ES-I3 (cell line): ENCODE results near the gene CCNYL1.
A peak's percentile ranks its signal among the peaks of the same experiment; 100 is the strongest.

ENCODE experiments used
- H3K36me3 ChIP-seq: 2 replicates; pipeline ENCODE4 v1.6.1; 2013; ENCODE audit warnings: mild to moderate bottlenecking, low read length, control low read depth, moderate library complexity; ENCODE audit not compliant: insufficient read depth
- H3K4me1 ChIP-seq: 2 replicates; pipeline ENCODE4 v1.6.1; 2013; ENCODE audit warnings: mild to moderate bottlenecking, control low read depth, low read length; ENCODE audit not compliant: insufficient read depth
- H3K9ac ChIP-seq: 2 replicates; pipeline ENCODE4 v1.6.1; 2013; ENCODE audit warnings: low read depth, mild to moderate bottlenecking, low read length, moderate library complexity
- H3K9me3 ChIP-seq: 2 replicates; pipeline ENCODE4 v1.6.1; 2013; ENCODE audit warnings: mild to moderate bottlenecking, low read length, moderate library complexity; ENCODE audit not compliant: control insufficient read depth, insufficient read depth

Gene CCNYL1

GRCh38 chr2:207710814-207711740 lies at the start of gene CCNYL1:
Gene CCNYL1, plus strand, starts transcription at chr2:207711640. Its CDS starts 257 bp downstream, at chr2:207711897.
- Histone ChIP-seq H3K4me1 (0 out of 2 replicates have a peak, but pooled peaks cover 2% of the 10 kb centered on the region), H3K9ac (peak within 1 kb of the TSS; percentile 61), H3K36me3 (no peaks in the 10 kb centered on the region)

GRCh38 chr2:207662203-207662602 lies 49.2 kb upstream of the CCNYL1 start:
- Histone ChIP-seq H3K36me3 (no peaks in the 10 kb centered on the region), H3K9ac (no peak overlapping the region), H3K9me3 (no peaks in the 10 kb centered on the region), H3K4me1 (peaks cover 3% of the 10 kb centered on the region; the same call in 1 of the 2 replicates)

More at GRCh38 chr2:207710814-207711740, at the start of gene CCNYL1:
- H3K9me3 ChIP-seq: no peaks in the 10 kb centered on the region

GRCh38 chr2:207663870-207664545 lies 47.4 kb upstream of the CCNYL1 start:
- peaks cover 3% of the 10 kb centered on the region; the same call in 1 of the 2 replicates for H3K4me1 ChIP-seq
- H3K36me3 ChIP-seq: no peaks in the 10 kb centered on the region
- no peak overlapping the region for H3K9ac ChIP-seq
- no peaks in the 10 kb centered on the region for H3K9me3 ChIP-seq

- Histone ChIP-seq H3K9me3 (no peaks in the 10 kb centered on the region), H3K9ac (no peak overlapping the region), H3K36me3 (no peaks in the 10 kb centered on the region), H3K4me1 (peaks cover 9% of the 10 kb centered on the region; the same call in 1 of the 2 replicates)
Measured at GRCh38 chr2:207670887-207671286, 40.6 kb upstream of the CCNYL1 start.

GRCh38 chr2:207673431-207673830 lies 38.0 kb upstream of the CCNYL1 start:
- H3K4me1 ChIP-seq: peaks cover 21% of the 10 kb centered on the region; the same call in 1 of the 2 replicates
- H3K9me3 ChIP-seq: no peaks in the 10 kb centered on the region
- no peaks in the 10 kb centered on the region for H3K36me3 ChIP-seq
- H3K9ac ChIP-seq: no peak overlapping the region

GRCh38 chr2:207674266-207674774 lies 37.1 kb upstream of the CCNYL1 start:
- Histone ChIP-seq H3K4me1 (peaks cover 21% of the 10 kb centered on the region; the same call in 1 of the 2 replicates), H3K9me3 (no peaks in the 10 kb centered on the region), H3K9ac (no peak overlapping the region), H3K36me3 (no peaks in the 10 kb centered on the region)

- Histone ChIP-seq H3K9me3 (no peaks in the 10 kb centered on the region), H3K36me3 (no peaks in the 10 kb centered on the region), H3K4me1 (peaks cover 21% of the 10 kb centered on the region; the same call in 1 of the 2 replicates), H3K9ac (no peak overlapping the region)
Measured at GRCh38 chr2:207674826-207675225, 36.6 kb upstream of the CCNYL1 start.

GRCh38 chr2:207676827-207677354 lies 34.5 kb upstream of the CCNYL1 start:
- Histone ChIP-seq H3K9me3 (no peaks in the 10 kb centered on the region), H3K36me3 (no peaks in the 10 kb centered on the region), H3K9ac (no peak overlapping the region)

GRCh38 chr2:207681431-207681830 lies 30.0 kb upstream of the CCNYL1 start:
- H3K9me3 ChIP-seq: no peaks in the 10 kb centered on the region
- H3K4me1 ChIP-seq: peaks cover 9% of the 10 kb centered on the region; the same call in 1 of the 2 replicates
- H3K9ac ChIP-seq: peak overlapping the region; percentile 44
- H3K36me3 ChIP-seq: no peaks in the 10 kb centered on the region

More at GRCh38 chr2:207676827-207677354, 34.5 kb upstream of the CCNYL1 start:
- peaks cover 18% of the 10 kb centered on the region; the same call in 1 of the 2 replicates for H3K4me1 ChIP-seq

GRCh38 chr2:207682557-207682956 lies 28.9 kb upstream of the CCNYL1 start:
- H3K4me1 ChIP-seq: no peaks in the 10 kb centered on the region
- H3K9ac ChIP-seq: no peak overlapping the region
- H3K36me3 ChIP-seq: no peaks in the 10 kb centered on the region
- no peaks in the 10 kb centered on the region for H3K9me3 ChIP-seq

GRCh38 chr2:207683438-207683837 lies 28.0 kb upstream of the CCNYL1 start:
- H3K4me1 ChIP-seq: no peaks in the 10 kb centered on the region
- H3K36me3 ChIP-seq: no peaks in the 10 kb centered on the region
- no peak overlapping the region for H3K9ac ChIP-seq
- H3K9me3 ChIP-seq: no peaks in the 10 kb centered on the region

- Histone ChIP-seq H3K9ac (no peak overlapping the region), H3K36me3 (no peaks in the 10 kb centered on the region), H3K9me3 (no peaks in the 10 kb centered on the region), H3K4me1 (no peaks in the 10 kb centered on the region)
Measured at GRCh38 chr2:207683879-207684627, 27.4 kb upstream of the CCNYL1 start.

GRCh38 chr2:207686812-207687211 lies 24.6 kb upstream of the CCNYL1 start:
- H3K9me3 ChIP-seq: no peaks in the 10 kb centered on the region
- H3K36me3 ChIP-seq: no peaks in the 10 kb centered on the region
- no peaks in the 10 kb centered on the region for H3K4me1 ChIP-seq
- H3K9ac ChIP-seq: no peak overlapping the region
